Psoas muscle (tissue), 8 donors: ENCODE results near the gene SCUBE1. TPM values are rescaled to one million over a fixed set of nuclear protein-coding genes. Genes with fewer than 3 reads are reported as not detected.

Experiments
- ATAC-seq, 4 donors: fragments of 200-7000 bp; cut with Tn5 transposase; one replicate each; pipeline ENCODE4 v1.9.1; 2020; ENCODE audit warnings: moderate library complexity in 3 of 4, mild to moderate bottlenecking in 2 of 4
- DNase-seq, 2 donors: peaks; one replicate each; pipeline ENCODE4 v3.0.0-alpha.2; 2020
- H3K27ac ChIP-seq: fragments of 200-600 bp; one replicate; pipeline ENCODE4 v1.8.0; 2022
- H3K27me3 ChIP-seq, 3 donors: fragments of 200-600 bp in 1 of 3; one replicate each; pipeline versions ENCODE4 v1.6.1 to v1.8.0; 2013 to 2022; ENCODE audit warnings: low read length in 2 of 3, mild to moderate bottlenecking in 2 of 3, moderate library complexity in 1 of 3; ENCODE audit not compliant: insufficient read depth in 3 of 3
- H3K36me3 ChIP-seq, 2 donors: fragments of 200-600 bp in 1 of 2; one replicate each; pipeline versions ENCODE4 v1.6.1 to v1.8.0; 2013 to 2022; ENCODE audit warnings: low read depth in 1 of 2, mild to moderate bottlenecking in 1 of 2, moderate library complexity in 1 of 2; ENCODE audit not compliant: insufficient read depth in 1 of 2
- H3K4me1 ChIP-seq: fragments of 200-600 bp; one replicate; pipeline ENCODE4 v1.8.0; 2022
- H3K4me3 ChIP-seq: fragments of 200-600 bp; one replicate; pipeline ENCODE4 v1.8.0; 2022; ENCODE audit warnings: mild to moderate bottlenecking
- H3K9me3 ChIP-seq: fragments of 200-600 bp; one replicate; pipeline ENCODE4 v1.8.0; 2022
- WGBS, 3 donors: extraction: QIAGEN DNeasy Blood & Tissue Kit; methylation state at CpG; one replicate each; pipeline versions ENCODE4 v1.1.6 to v1.1.7; 2013; 5-methylcytosine and 5-hydroxymethylcytosine counted together
- intact Hi-C, 2 donors: fragments of 100-400 bp; cut with DNase I; formaldehyde crosslinking; loops; one replicate each; pipeline versions ENCODE4 v1.11.0 to v1.14.2; 2022
- polyA plus RNA-seq, 3 donors: library from polyadenylated mRNA; stranded (reverse); fragments of 200-250 nt; gene quantifications; one replicate each; pipeline ENCODE4 v1.2.3, GENCODE V29; 2013
- total RNA-seq, 4 donors: library from RNA; stranded (reverse); fragmentation: NEBNext Ultra II Directional in 2 of 4; extraction: Animal tissue kit (Norgen Biotek cat#: 25700) in 2 of 4; gene quantifications; one replicate each; pipeline versions ENCODE4 v1.2.1 to v1.2.4, GENCODE V29; 2021 to 2023
- TF ChIP-seq, protein P1 (sequence below): fragments of 200-600 bp; IDR thresholded peaks from one replicate; pipeline ENCODE4 v1.8.0; 2022; ENCODE audit warnings: antibody characterized with exemption
- donor health status: healthy with polysubstance abuse.
- donor health status: DM: no; HTN: no; CAD: no; lungs with moderate emphysema.
- donor health status: Bipolar disorder and iron deficiency.
- donor health status: healthy.
- donor health status: DM: yes; HTN: yes; CAD: no.
- donor health status: DM: no; HTN: no; CAD: no.
- donor health status: DM: no; HTN: no; CAD: no.
- donor health status: DM: yes; HTN: yes; CAD: no.

Gene SCUBE1
- total and polyA plus RNA-seq, 7 donors = 0.04 to 0.19 (median 0.08) TPM

DNA sequence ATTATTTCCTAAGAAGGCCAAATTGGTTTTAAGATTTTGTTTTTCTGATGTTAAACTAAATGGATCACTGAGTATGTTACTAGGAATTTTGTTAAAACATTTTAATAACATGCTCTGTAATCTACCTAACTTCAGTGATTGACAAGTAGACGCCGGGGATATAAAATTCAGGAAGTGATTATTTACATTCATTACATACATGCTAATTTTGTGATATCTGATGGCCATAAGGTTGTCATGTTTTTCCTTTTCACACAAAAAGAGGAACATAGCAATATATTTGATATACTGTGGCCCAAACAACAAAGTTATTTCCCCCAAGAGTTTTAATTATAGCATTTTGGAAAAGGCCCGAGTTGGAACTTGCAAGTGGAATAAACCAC, 12.1 kb downstream of the SCUBE1 start:
- H3K27ac ChIP-seq = no peak overlapping the region
- H3K4me1 ChIP-seq = no peaks in the 10 kb centered on the region
- WGBS, 3 donors = 68 to 78% (median 71%) methylated on average over 3 of the region's 3 CpGs
- intact Hi-C loops = no loop called here
- no peak for ATAC-seq
- H3K27me3 ChIP-seq = peaks cover 0 to 19% (median 4%) of the 10 kb centered on the region in 3 donors
- no peak overlapping the region for H3K4me3 ChIP-seq
- H3K36me3 ChIP-seq = no peaks in the 10 kb centered on the region
- DNase-seq = no peak
- TF ChIP-seq, protein P1, sequence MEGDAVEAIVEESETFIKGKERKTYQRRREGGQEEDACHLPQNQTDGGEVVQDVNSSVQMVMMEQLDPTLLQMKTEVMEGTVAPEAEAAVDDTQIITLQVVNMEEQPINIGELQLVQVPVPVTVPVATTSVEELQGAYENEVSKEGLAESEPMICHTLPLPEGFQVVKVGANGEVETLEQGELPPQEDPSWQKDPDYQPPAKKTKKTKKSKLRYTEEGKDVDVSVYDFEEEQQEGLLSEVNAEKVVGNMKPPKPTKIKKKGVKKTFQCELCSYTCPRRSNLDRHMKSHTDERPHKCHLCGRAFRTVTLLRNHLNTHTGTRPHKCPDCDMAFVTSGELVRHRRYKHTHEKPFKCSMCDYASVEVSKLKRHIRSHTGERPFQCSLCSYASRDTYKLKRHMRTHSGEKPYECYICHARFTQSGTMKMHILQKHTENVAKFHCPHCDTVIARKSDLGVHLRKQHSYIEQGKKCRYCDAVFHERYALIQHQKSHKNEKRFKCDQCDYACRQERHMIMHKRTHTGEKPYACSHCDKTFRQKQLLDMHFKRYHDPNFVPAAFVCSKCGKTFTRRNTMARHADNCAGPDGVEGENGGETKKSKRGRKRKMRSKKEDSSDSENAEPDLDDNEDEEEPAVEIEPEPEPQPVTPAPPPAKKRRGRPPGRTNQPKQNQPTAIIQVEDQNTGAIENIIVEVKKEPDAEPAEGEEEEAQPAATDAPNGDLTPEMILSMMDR = no peak
- H3K9me3 ChIP-seq = no peaks in the 10 kb centered on the region

DNA sequence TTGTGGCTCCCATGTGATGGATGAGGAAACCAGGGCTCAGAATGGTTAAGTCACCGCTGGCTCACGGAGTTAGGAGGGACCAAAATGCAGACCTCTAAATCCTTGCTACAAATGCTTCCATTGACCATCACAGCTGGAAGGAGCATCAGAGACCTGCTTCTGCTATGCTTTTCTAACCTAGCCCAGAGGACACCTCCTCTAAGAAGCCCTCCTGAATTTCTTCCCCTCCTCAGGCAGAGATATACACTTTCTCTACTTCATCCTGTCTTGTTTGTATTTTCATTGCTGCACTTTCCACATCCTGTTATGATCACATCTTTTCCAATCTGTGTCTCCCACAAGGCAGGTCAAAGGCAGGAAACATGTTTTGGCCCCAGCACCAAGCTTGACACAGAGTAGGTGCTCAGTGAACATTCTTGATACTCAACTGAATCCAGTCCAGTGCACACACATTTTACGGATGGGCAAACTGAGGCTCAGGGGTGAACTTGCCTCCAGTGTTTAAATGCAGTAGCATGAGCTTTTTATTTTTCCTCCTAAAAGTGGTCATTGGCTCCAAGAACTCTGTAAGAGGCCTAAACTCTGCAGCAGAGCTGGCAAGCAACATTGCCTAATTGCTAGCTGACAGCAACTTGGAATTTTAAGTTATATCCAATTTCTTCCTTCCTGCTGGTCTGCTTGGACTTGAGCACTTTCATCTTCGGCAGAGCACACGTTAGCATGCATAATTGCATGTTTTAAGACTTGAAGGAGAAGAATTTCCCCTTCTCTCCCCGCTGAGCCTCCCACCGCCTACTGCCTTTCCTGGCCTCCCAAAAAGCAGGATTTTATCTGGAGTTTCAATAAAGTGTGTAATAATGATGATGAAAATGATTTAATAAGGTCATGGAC, 12.7 kb downstream of the SCUBE1 start:
- no peaks in the 10 kb centered on the region for H3K9me3 ChIP-seq
- ATAC-seq = no peak
- no peak for DNase-seq
- no peak overlapping the region for H3K27ac ChIP-seq
- intact Hi-C loops = no loop called here
- peaks cover 0 to 20% (median 2%) of the 10 kb centered on the region in 3 donors for H3K27me3 ChIP-seq
- H3K4me3 ChIP-seq = no peak overlapping the region
- 80 to 83% (median 80%) methylated on average over 7 of the region's 7 CpGs for WGBS, 3 donors
- H3K36me3 ChIP-seq = no peaks in the 10 kb centered on the region
- TF ChIP-seq, protein P1 = no peak
- no peaks in the 10 kb centered on the region for H3K4me1 ChIP-seq

DNA sequence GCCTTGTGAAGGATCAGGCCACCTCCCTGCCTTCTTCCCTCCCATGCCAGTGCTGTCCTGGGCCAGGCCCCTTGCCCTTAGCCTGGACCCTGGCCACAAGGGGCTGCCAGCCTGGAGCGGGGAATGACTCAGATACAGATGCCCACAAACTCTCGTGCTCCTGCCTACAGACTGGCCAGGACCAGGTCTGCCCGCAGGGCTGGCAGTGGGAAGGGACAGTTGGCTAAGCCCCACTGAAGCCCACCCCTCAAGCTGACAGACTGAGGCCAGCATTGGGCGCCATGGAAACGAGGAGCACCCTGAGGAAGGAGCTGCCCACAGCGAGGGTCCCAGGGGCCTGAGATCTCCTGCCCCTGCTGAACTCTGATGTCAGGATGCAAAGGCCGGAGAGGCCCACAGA, 14.1 kb downstream of the SCUBE1 start:
- Histone ChIP-seq H3K27me3 (peaks cover 0 to 21% (median 2%) of the 10 kb centered on the region in 3 donors), H3K27ac (no peak overlapping the region), H3K4me1 (no peaks in the 10 kb centered on the region), H3K9me3 (no peaks in the 10 kb centered on the region), H3K36me3 (no peaks in the 10 kb centered on the region), H3K4me3 (no peak overlapping the region)
- intact Hi-C loops = no loop called here
- 79 to 90% (median 85%) methylated on average over 7 of the region's 7 CpGs for WGBS, 3 donors
- TF ChIP-seq, protein P1 = no peak
- ATAC-seq (no peak), DNase-seq (no peak)

DNA sequence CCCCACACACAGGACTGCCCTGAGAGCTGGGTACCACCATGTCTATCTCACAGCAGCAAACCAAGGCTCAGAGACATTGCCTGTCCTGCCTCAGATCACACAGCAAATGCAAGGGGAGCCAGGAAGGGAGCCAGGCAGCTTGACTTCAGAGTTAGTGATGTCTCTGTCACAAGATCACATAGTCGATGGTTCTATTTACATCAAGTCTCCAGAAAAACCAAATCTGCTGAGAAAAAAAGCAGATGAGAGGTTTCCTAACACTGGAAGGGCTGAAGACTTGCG, 16.1 kb downstream of the SCUBE1 start:
- Histone ChIP-seq H3K4me1 (no peaks in the 10 kb centered on the region), H3K36me3 (no peaks in the 10 kb centered on the region), H3K9me3 (no peaks in the 10 kb centered on the region), H3K27me3 (peaks cover 0 to 31% (median 0%) of the 10 kb centered on the region in 3 donors), H3K4me3 (no peak overlapping the region), H3K27ac (no peak overlapping the region)
- DNase-seq (no peak), ATAC-seq (no peak)
- WGBS, 3 donors = 65 to 76% (median 68%) methylated on average over 1 to 2 of the region's 2 CpGs
- intact Hi-C loops = no loop called here
- TF ChIP-seq, protein P1 = no peak
